Stimulated activated CD4-positive, alpha-beta T cell treated with anti-CD3 and anti-CD28 coated beads, Interleukin-12 subunit alpha, Interleukin-12 subunit beta, amount 100 ng/mL, for 48 hours (primary cell): ENCODE data around the gene SAMD7.
A peak's percentile ranks its signal among the peaks of the same experiment; 100 is the strongest.

ENCODE experiments used
- DNase-seq, 3 donors: peaks; one replicate each; pipeline ENCODE4 v3.0.0-alpha.2; 2020; ENCODE audit warnings: low read depth in 2 of 3, low spot score in 1 of 3

SAMD7 gene

GRCh38 chr3:169911272-169911671 is at the start of gene SAMD7:
SAMD7 (plus strand) TSS chr3:169911572; CDS start chr3:169919499, 7,927 bp downstream.
- no peak for DNase-seq

- DNase-seq = no peak
These were observed 49.5 kb upstream of the SAMD7 start for GRCh38 chr3:169861871-169862270.

DNA sequence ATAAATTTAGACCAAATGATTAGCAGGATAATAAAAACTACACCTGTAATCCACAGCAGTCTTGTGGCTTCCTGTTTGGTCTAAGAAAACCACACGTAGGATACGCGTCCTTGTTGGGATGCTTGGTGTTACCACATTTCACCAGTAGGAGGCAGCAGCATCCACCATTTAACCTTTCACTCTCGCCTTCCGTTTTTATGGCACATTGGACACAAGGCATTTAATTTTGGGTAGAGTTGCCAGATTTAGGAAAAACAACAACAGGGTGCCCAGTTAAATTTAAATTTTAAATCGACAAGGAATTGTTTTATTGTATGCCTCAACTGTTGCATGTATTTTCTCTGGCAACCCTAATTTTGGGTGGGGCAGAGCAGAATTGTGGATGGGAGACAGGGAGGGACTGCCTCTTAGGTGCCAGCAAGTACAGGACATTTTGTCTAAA is 47.9 kb upstream of the SAMD7 start:
- DNase-seq = peak; percentile 49 to 77 (median 52)

GRCh38 chr3:169864270-169864669 is 47.1 kb upstream of the SAMD7 start:
- no peak for DNase-seq

DNA sequence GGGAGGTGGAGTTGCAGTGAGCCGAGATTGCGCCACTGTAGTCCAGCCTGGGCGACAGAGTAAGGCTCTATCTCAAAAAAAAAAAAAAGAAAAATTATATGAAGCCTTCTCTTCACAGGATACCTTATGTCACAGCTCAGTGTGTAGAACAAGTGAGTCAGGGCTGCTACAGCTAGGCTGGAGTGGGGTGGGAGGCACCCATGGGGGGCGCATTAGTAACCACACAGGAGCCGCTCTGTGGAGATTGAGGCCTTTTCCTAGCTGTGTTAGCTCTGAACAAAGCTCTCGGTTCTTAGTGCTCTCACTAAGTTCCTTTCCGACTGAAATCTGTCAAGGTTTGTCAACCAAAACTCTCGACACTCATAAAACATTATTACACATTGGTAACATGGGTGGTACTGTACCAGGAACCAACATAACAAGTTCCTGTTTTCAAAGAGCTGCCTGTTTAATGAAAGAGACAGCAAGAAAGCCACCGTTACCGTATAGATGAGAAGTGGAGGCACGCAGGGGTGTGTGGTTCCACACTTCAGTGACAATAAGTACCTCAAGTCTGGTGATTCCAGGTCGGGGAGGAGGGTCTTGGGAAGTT is 46.1 kb upstream of the SAMD7 start:
- DNase-seq = no peak

DNA sequence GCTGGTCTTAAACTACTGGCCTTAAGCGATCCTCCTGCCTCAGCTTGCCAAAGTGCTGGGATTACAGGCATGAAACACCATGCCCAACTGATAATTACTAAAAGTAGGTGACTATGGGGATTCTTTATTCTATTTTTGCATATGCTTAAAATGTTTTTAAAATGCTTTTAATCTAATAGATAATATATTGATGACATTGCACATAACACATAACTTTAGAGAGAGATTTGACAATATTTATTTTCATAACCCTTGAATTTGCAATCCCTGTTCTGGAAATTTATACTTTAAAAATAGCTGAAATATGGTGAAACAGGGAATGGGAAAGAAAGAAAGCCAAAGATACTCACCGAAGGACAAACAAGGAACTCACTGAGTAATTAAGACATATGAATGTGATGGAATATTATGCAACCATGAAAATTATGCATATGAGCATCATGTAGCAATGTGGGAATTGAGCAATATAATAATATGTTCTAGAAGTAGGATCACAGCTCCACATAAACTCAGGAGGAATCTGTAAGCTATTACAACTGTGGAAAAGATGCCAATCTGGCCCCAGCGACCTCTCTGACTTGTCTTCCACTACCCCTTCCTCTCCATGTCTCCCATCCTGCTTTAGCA is 43.7 kb upstream of the SAMD7 start:
- no peak for DNase-seq

DNA sequence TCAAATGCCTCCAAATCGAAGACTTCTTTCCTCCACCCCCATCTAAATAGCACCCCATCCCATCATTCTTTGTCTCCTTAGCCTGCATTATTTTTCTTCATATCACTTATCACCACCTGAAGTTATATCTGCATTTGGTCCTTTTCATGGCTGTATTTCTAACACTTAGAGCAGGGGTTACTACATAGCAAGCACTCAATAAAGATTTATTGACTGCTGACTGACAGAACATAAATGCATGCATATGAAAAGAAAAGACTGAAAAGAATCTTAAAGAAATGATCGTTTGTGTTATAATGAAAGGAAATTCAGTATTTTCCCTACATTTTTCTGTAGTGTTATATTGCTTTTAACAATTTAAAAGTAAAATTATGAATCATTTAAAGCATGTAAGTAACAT is 43.0 kb upstream of the SAMD7 start:
- DNase-seq = no peak

GRCh38 chr3:169869484-169870220 is 41.7 kb upstream of the SAMD7 start, which contains the start of gene LRRC31:
LRRC31 (minus strand) TSS chr3:169869935; CDS start chr3:169869807, 128 bp downstream.
- DNase-seq = no peak

- no peak for DNase-seq
These were observed 40.1 kb upstream of the SAMD7 start for GRCh38 chr3:169871129-169871886.

DNA sequence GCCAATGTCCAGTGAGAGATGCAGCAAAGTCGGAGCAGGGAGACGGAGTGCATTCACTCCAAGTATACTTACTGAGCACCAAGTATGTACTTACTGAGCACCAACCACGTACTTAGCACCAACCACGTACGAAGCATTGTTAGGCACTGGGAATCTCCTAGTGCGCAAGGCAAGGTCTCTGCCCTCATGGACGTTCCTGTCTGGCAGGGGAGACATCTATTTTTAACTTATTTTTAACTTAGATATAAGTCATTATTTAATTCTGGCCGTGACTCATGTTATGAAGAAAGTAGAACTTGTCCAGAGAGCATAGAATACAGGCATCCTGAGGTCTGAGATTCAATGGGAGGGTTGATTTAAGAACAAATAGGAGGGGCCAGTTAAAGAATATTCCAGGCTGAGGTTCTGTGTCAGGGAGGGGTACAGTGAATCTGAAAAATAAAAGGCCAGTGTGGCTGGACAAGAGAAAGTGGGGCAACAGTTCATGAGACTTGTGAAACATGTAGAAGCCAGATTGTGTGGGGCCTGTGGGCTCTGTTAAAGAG is 32.3 kb upstream of the SAMD7 start:
- DNase-seq = no peak

GRCh38 chr3:169879845-169880575 is 31.4 kb upstream of the SAMD7 start:
- DNase-seq = no peak

DNA sequence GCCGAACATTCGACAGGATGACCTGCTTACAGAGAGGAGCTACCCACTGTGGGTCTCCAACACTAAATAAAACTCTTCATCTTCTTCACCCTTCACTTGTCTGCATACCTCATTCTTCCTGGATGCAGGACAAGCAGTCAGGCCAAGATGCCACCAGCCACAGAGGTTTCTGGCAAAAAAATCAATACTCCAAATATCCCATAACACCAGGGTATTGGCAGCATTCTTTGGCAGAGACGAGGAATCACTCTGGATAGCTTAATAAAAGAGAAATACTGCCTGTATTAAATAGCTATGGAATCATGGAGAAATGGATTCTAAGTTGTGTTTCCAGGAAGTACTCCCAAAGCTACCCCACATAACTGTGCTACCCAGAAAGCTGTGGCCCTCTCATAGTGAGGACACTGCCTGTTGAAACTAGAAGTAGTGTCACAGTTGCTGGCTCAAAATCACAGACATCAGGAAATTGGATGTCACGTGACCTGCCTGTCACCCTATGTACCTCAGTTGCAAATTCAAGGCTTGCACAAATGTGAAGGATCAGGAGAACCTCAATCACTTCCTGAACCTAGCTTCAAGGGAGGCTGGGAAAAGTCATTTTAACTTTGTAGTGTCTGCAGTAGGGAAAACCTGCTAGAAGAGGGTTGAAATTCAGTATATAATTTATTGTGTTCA is 30.7 kb upstream of the SAMD7 start:
- DNase-seq = no peak

DNA sequence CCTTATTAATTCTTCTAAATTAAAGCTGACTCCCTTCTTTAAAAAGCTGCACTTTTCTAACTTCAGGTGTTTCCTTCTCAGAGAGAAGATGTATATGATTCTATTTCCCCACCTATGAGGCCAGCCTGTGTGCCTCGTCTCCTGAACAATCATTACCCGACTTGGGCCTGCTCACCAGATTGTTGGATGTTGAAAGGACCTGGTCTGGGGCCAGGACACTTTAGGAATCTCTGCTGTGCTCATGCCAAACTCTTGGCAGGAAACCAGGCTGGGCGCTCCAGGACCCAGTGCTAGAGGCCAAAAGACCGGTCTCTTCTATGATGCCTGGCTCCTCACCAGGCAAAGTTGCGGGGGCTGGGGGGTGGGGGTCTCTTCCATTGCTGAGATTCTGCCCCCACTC is 24.7 kb upstream of the SAMD7 start:
- no peak for DNase-seq

DNA sequence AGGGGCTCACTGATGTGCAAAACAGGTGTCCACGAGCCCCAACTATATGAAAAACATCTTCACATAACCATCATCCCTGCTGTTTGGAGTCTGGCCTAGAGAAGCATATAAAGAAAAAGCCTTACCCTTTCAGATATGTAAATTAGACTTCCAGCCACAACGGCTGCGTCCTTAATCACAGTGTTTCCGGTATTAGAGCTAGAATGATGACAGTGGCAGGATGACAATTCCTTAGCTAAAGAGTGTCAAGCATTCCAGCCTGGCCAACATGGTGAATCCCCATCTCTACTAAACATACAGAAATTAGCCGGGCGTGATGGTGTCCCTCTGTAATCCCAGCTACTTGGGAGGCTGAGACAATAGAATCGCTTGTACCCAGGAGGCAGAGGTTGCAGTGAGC is 19.5 kb upstream of the SAMD7 start:
- no peak for DNase-seq

DNA sequence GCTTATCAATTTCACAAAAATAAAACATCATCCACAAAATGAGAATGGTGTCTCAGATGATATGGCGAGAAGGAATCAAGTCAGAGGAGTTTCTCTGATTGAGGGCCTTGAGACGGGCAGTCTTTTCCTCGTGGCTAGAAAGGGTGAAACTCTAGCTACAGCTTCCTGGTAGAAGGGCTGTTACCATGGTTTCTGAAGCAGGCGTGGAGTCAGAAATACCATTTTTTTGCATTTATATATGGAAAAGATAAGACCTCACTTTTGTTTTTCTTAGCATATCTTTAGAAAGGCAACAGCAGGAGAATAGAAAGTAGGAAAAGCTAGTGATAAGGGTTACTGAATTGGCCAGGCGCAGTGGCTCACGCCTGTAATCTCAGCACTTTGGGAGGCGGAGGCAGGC is 17.3 kb upstream of the SAMD7 start:
- DNase-seq = no peak

GRCh38 chr3:169895072-169895471 is 16.3 kb upstream of the SAMD7 start:
- no peak for DNase-seq

- DNase-seq = no peak
These were observed 14.1 kb upstream of the SAMD7 start for GRCh38 chr3:169897284-169897683.

GRCh38 chr3:169901453-169901852 is 9.9 kb upstream of the SAMD7 start:
- DNase-seq = no peak

GRCh38 chr3:169905404-169905803 is 6.0 kb upstream of the SAMD7 start:
- no peak for DNase-seq

GRCh38 chr3:169907476-169907875 is 3.9 kb upstream of the SAMD7 start:
- DNase-seq = no peak
